ENCODE results near the gene RAB39A. TPM values are rescaled to one million over a fixed set of nuclear protein-coding genes. Genes with fewer than 3 reads are reported as not detected.

The RAB39A gene
- total RNA-seq, 1 donor from 2014 or later = 0.51 TPM

DNA sequence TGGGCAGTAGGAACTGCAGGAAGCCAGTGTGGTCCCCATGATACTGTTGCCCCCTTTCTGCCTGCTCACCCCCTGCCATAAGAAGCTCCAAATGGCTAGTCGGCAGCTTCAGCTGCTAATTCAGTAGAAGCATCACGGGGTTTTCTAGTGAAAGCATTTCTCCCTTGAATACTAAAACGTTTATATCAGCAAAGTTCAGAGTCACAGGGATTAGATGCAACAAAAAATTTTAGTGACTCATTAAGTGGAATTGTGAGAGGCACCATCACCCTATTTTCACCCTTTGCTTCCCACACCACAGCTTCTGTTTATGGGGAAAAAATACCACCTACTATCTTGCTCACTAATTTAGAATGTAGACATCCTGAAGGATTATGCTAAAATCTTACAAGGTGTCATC, 25.2 kb downstream of the RAB39A start:
- no peak for DNase-seq
- no peak for ATAC-seq (ENCODE audit: poor library complexity)
- intact Hi-C loops (cut with DNase I) = no loop called here

DNA sequence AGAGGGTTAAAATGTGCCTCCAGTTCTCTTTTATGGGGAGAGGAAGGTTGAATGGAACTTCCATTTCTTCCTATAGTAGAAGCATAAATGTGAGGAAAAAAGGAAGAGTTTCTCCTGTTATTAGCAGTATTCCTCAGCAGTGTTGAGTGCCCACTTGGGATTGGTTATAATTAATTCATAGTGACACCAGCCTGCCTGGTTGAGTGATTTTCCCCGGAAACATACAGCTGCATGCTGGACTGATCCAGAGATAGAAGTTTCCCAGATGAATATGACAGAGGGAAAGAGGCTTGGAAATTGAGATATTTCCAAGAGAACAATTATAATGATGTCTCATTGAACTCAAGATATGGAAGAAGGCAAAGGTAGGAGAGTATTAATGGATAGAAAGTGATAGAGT, 28.3 kb downstream of the RAB39A start:
- DNase-seq = no peak
- ATAC-seq (ENCODE audit: poor library complexity) = no peak
- intact Hi-C loops (cut with DNase I) = no loop called here

DNA sequence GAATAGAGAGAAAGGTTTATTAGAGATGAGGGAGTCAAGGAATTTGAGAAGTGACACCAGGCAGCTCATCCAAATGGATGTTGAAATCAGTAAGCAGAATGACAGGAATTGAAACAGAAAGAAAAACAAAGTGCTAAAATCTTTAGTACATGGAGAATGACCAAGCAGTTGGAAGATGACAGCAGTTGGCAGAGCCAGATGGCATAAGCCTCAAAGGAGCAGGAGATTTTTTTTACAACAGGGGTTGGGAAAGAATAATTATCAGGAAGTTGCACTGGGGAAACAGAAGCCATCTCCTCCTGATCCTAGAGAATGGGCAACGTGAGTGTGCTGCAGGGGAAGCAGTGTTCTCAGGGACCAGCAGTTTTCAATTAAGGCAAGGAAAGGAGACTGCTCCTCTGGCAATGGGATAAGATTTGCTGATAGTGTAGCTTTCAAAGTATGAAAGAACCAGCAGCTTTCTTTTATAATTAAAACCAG, 28.9 kb downstream of the RAB39A start:
- ATAC-seq (ENCODE audit: poor library complexity) (peak; percentile 61), DNase-seq (no peak)
- intact Hi-C loops (cut with DNase I) = no loop called here

DNA sequence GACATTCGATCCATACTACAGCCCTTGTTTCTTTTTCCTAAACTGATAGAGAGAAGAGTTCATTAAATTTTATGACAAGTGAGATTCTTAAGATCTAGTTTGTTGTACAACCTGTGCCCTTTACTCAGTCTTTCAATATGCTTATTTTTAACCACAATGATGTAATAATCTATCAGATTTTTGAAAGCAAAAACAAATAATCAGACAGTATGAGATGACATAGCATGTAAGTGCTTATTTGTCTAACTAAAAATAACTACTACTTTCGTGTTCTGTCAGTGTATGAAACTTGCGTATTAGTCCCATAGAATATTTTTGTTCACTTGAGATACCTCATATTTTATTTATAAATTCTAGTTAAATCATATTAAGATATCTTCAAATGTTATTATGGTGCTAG, 33.2 kb downstream of the RAB39A start:
- no peak for DNase-seq
- ATAC-seq (ENCODE audit: poor library complexity) = no peak
- intact Hi-C loops (cut with DNase I) = no loop called here

DNA sequence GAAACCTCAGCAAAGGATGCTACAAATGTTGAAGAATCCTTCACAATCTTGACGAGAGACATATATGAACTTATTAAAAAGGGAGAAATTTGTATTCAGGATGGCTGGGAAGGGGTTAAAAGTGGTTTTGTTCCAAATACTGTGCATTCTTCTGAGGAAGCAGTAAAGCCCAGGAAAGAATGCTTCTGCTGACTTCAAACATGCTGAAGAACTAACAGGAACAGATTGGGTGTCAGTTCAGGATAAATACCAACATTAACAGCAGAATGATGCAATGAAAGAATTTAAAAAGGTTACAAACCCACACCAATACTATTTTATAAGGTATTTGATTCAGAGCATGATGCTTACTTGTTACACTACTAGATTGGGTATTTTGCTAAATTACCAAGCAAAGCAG, 33.9 kb downstream of the RAB39A start:
- no peak for DNase-seq
- no peak for ATAC-seq (ENCODE audit: poor library complexity)
- intact Hi-C loops (cut with DNase I) = no loop called here

DNA sequence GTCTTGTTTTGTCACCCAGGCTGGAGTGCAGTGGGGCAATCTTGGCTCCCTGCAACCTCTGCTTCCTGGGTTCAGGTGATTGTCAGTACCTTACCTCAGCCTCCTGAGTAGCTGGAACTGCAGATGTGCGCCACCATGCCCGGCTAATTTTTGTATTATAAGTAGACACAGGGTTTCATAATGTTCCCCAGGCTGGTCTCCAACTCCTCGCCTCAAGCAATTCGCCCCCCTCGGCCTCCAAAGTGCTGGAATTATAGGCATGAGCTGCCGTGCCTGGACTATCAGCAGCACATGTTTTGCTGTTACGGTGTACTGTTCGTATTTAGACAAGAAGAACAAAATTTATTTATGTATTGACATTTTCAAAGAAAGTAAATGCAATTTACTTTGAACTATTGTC, 34.8 kb downstream of the RAB39A start:
- DNase-seq (no peak), ATAC-seq (ENCODE audit: poor library complexity) (no peak)
- intact Hi-C loops (cut with DNase I) = no loop called here

DNA sequence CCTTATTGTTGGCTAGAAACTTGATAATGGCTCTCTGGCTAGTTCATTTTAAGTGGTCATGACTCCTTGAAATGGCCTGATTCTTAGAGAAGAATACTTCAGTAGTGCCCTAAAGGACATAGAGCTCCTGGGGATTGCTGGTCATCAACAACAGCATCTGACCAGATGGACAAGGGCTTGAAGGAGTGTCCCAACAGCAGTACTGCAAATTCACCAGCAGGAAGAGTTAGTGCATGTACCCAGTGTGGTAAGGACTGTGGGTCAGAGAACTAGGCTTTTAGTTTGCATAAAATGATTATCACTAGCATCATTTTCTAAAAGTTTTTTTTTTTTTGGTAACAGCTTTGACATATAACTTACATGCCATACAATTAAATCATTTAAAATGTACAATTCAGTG, 41.0 kb downstream of the RAB39A start:
- DNase-seq (no peak), ATAC-seq (ENCODE audit: poor library complexity) (no peak)
- intact Hi-C loops (cut with DNase I) = no loop called here

DNA sequence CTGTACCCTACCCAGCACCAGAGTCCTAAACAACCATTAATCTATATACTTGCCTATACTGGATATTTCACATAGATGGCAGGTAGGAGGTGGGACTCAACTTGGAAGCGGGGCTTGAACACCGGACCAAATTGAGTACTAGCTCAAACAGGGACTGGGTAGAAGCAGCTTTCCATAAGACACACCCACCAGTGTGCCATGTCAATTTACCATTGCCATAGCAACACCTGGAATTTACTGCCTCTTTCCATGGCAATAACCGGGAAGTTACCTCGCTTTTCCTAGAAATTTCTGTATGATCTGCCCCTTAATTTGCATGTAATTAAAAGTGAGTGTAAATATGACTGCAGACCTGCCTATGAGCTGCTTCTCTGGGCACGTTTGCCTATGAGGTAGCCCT, 41.8 kb downstream of the RAB39A start:
- intact Hi-C loops (cut with DNase I) = no loop called here
- DNase-seq = no peak
- no peak for ATAC-seq (ENCODE audit: poor library complexity)

DNA sequence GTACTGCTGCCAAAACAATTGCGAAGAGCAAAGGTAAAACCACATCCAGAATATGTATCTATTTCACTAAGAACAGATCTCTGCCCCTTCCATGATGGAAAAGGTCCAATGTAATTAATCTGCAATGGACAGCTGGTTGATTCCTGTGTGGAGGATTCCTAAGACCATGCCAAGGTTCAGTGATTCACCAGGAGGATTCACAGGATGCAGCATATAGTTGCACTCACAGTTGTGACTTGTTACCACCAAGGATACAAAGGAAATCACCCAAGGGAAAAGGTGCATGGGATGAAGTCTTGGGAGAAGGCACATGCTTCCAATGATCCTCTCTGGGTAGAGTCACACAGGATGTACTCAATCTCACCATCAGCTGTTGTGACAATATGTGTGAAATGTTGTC, 45.4 kb downstream of the RAB39A start:
- no peak for ATAC-seq (ENCODE audit: poor library complexity)
- no peak for DNase-seq
- intact Hi-C loops (cut with DNase I) = no loop called here

DNA sequence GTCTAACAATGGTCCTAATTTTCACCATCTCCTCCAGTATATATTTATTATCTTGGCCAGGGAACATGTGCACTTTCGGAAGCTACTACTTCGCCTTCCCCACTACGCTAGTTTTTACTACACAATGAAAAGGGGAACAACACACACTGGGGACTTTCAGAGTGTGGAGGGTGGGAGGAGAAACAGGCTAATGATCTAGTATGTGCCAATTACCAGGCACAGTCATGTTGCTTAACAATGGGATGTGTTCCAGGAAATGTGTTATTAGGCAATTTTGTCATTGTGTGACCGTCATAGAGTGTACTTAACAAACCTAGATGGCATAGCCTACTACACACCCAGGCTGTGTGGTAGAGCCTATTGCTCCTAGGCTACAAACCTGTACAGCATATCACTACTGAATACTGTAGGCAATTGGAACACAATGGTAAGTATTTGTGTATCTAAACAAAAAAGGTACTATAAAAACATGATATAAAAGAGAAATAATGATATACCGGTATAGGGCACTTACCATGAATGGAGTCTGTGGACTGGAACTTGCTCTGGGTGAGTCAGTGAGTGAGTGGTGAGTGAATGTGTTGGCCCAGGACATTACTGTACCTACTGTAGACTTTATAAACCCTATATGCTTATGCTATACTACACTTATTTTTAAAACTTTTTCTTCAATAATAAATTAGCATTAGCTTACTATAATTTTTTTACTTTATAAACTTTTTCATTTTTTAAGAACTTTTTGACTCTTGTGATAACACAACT, 60.3 kb downstream of the RAB39A start:
- DNase-seq (no peak), ATAC-seq (ENCODE audit: poor library complexity) (no peak)
- intact Hi-C loops (cut with DNase I) = no loop called here

DNA sequence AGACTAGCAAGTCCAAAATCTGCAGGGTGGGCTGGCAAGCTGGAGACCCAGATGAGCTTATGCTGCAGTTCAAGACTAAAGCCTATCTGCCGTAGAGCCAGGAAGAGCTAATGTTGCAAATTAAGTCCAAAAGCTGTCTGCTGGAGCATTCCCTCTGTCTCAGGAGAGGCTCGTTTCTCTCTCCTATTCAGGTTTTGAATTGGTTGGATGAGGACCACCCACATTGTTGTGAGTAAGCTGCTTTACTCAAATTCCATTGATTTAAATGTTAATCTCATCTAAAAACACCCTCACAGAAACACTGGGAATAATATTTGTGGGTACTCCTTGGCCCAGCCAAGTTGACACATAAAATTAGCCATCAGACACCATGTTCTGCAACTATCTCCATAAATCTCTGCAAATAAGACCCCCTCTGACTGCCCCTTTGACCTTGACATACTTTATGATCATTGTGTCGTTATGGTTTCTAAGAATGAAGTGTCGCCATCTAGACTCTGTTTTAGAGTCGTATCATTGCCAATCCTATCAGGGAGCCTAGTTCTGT, 63.7 kb downstream of the RAB39A start:
- ATAC-seq (ENCODE audit: poor library complexity) = no peak
- intact Hi-C loops (cut with DNase I) = no loop called here

DNA sequence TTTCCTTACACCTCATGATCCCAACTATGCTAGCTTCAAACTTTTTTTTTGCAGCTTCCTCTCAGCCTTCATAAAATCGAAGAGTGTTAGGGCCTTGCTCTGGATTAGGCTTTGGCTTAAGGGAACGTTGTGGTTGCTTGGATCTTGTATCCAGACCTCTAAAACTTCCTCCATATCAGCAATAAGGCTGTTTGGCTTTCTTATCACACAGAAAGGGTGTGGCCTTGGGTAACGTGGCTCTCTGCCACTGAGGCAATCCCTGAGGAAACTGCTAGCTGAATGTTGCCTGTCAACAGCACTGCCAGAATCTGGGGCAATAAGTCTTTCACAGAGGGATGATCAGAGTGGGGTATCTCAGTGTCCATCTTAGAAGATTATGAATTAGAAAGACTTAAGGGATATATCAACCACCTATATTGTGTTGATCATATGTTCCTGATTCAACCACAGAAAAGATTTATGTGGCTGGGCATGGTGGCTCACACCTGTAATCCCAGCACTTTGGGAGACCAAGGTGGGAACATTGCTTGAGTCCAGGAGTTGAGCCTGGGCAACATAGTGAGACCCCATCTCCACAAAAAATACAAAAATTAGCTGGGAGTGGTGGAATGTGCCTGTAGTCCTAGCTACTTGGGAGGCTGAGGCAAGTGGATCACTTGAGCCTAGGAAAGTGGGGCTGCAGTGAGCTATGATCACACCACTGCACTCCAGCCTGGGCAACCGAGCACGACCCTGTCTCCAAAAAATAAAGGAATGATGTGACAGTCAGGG, 67.9 kb downstream of the RAB39A start:
- intact Hi-C loops (cut with DNase I) = no loop called here
- ATAC-seq (ENCODE audit: poor library complexity) (no peak), DNase-seq (no peak)

More for the DNA sequence above, 63.7 kb downstream of the RAB39A start:
- DNase-seq = no peak

DNA sequence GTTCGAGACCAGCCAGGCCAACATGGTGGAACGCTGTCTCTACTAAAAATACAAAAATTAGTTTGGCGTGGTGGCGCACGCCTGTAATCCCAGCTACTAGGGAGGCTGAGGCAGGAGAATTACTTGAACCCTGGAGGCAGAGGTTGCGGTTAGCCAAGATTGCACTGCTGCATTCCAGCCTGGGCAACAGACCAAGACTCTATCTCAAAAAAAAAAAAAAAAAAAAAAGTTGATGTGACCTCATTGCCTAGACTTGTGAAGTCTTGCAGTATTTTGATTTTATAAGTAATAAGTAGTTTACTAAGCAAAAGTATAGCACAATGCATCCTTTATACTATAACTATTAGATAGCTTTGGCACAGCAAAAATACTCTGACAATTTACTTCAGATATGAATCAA, 70.5 kb downstream of the RAB39A start:
- DNase-seq (no peak), ATAC-seq (ENCODE audit: poor library complexity) (no peak)
- intact Hi-C loops (cut with DNase I) = no loop called here

DNA sequence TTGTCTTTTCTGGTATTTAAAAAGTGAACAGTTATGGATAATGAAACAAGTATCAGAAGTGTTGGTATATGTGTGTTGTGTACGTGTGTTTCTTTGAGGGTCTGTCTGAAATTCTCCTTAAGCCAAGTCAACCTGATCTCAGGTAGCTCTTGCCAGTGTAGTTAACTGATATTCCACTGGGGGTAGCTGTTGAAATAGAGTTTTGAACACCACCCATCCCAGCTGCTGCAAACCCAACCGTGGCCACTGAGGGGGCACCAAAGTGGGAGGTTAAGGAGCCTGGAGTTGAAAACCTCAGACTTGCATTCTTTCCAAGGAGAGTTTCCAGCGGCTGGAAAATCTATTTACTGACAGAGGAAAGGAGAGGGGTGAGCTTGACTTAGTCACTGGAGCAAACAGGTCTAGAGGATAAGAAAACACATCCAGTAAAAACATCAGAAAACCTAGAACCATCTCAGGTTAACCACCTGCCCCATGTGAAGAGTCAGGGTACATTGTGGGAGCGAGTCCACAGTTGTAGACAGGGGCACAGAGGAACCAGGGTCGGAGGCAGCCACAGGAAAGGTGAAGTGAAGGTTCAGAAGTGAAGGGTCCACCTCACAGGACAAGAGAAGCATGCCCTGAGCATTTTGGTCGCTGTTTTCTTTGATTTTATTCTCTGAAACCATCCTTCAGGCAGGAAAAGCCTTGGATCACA, 71.7 kb downstream of the RAB39A start:
- ATAC-seq (ENCODE audit: poor library complexity) (no peak), DNase-seq (no peak)
- intact Hi-C loops (cut with DNase I) = no loop called here

DNA sequence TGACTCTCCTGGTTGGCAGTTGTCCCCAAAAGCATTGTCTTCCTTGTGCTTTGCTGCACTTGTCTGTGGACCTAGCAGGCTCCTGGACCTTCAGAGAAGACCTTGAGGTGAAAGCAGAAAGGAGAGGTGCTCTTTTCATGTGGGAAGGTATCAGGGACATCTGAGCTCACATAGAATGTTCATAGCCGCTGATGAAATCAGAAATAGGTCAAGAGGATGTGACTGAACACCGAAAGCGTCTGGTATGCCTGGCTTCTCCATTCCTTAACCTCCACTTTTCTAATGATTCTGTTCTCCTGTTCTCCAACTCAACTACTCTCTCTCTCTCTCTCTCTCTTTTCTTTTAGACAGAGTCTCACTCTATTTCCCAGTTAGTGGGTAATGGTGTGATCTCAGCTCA, 74.2 kb downstream of the RAB39A start:
- no peak for DNase-seq
- intact Hi-C loops (cut with DNase I) = no loop called here
- no peak for ATAC-seq (ENCODE audit: poor library complexity)

DNA sequence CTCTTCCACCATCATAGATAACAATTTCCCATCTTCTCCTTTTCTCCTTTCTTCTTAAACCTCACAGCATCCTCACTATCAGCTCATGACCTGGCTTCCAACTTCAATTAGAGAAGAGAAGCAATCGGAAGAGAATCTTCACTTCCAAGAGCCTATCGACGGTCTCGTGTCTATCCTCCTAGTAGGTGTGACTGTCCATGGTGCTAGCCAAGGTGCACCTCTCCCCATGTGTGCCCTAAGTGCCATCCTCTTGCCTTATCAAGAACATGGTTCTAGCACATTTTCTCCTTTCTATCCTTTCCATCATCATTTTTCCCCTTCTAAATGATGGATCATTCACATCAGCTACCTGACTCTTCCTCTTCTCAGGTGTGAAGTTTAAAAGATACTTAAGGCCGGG, 75.4 kb downstream of the RAB39A start:
- DNase-seq (no peak), ATAC-seq (ENCODE audit: poor library complexity) (no peak)
- intact Hi-C loops (cut with DNase I) = no loop called here

DNA sequence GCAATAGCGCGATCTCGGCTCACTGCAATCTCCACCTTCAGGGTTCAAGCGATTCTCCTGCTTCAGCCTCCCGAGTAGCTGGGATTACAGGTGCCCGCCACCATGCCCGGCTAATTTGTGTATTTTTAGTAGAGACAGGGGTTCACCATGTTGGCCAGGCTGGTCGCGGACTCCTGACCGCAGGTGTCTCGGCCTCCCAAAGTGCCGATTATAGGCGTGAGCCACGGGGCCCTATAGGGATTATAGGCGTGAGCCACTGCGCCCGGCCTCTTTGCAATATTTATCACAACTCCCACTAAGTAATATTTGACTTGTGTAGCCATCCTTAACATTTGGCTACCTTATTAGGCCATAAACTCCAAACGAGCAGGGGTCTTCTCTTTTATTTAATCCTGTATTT, 79.6 kb downstream of the RAB39A start:
- no peak for ATAC-seq (ENCODE audit: poor library complexity)
- DNase-seq = no peak
- intact Hi-C loops (cut with DNase I) = no loop called here

DNA sequence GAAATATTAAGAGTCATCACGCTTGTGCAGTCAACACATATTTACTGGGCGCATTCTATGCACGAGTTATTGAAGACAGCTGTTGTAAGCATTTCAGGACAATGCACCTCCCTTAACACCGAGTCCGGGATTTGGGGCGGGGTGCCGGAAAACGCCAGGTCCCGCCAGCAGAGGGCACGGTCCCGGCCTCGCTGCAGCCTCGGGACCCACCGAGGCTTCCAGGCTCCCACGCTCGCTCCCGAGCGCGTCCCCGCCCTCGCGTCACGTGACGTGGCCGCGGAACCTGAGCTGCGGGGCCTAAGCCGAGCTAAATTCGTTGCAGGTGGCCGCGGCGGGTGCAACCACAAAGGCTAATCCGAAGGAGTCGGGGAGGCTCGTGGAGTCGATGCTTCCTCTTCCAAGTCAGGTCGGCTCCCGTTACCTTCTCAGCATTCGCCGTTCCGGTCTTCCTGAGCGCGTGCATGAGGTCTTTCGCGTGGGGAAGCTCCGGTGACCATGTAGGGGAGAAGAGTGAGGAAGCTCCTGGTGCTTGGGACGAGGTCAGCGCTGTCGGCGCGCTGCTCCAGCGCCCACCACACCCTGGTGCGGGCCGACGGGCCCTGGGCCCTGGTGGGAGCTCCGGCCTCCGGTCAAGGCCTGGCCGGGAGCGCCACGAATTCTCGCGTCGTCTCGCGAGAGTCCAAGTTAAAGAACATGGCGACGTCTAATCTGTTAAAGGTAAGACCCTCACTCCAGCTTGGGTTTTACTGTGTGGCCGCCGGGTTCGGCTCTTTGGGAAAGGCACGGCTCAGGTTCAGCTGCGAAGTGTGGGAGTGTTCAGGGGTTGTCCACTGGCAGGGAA, 80.6 kb downstream of the RAB39A start, which contains the start of gene CUL5:
TSS of gene CUL5 (plus strand) at position 243 of the 841 bp plus-strand sequence. CDS start at position 694, 451 bp downstream.
- intact Hi-C loops (cut with DNase I) = no loop called here
- peak; percentile 98 for ATAC-seq (ENCODE audit: poor library complexity)

More for the DNA sequence above, 80.6 kb downstream of the RAB39A start, which contains the start of gene CUL5:
- DNase-seq = peak; percentile 96

All from Right ventricle myocardium superior (tissue), 1 donor.